Right kidney (tissue), 1 donor: ENCODE data around the gene SLC2A9.
"Not testable (repeated sequence)": the region's sequence is repeated elsewhere in the genome, so short reads cannot be mapped to it uniquely, and the experiment has no call there.

Experiments used
- DNase-seq: peaks from one replicate; pipeline ENCODE4 v3.0.0-alpha.2; 2016

SLC2A9 gene

DNA sequence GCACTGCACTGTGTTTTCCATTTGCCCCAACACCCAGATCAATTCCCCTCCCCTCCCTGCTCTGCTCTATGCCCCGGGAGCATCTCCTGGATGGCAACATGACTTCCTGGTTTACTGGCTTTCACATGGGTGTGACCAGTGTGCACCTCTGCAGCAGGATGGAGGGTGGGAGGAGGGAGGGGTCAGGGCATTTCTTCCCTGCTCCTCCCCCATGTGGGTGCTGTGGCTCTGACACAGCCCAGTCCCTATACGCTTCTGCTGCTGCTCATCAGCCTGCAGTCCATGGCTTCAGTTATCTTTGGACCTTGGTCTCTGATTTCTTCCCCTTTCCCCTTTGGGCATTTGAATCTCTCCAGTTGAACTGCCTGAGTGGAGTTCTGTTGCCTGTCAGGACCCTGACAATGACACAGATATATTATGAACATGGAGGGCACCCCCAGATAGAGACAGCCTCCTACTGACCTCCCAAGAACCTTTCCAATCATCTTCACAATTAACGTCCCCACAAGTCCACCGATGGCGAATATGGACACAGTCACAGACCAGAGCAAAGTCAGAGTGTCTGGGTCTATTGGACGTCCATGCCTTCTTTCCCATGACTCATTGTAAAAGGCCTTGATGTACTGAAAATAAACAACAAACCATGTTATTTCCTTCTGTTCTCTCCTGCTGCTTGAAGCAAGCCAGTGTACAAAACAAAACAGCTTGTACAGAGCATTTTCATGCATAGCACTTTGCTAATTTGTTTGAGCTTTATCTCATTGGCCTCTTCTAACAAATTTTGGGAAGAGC, 24.8 kb downstream of the SLC2A9 start:
- no peak for DNase-seq

- no peak for DNase-seq
Measured at GRCh38 chr4:9994246-9994847, 26.9 kb downstream of the SLC2A9 start.

DNA sequence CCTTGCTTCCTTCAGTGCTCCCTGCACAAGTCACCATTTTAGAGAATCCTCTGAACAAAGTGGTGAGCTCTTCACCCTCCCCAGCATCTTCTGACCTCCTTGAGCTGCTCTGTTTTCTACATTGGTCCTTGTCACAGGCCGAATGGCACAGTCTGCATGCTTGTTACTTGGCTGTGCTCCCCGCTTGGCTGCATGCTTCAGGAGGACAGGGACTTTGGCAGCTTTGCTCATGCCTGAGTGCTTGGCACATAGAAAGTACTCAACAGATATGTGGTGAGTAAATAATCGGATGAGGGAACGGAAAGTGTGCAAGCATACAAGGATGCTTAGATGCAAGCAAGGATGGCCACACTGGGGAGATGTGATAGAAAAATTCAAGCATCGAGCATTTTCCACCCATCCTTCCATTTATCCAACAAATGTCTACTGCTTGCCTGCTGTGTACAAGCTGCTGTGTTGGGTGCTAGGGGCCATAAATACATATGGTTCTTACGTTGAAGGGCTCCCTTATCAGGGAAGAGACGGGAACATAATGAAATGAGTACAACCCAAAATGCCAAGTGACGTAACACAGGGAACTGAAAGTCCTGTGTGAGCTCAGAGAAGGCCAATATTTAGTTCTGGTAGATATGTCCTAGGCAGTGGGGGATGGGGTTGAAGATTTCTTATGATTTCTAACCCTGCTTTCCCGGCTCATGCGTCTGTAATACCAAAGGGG, 31.2 kb downstream of the SLC2A9 start:
- DNase-seq: no peak

DNA sequence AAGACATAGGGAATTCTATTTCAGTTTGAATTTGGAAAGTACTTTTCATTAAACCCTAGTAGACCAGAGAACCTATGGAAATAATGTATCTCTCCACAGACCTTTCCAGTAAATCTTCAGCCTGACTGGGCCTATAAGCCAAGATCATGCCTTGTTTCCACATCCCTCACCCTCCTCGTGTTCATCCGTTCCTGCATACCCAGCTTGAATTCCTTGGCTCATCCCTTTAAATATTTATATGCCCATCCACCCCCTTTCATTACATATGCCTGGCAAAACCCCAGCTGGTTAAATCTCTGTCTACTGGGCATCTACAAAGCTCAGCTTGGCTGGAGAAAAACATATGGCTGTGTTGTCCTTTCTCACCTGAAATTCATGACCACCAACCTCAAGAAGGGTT, 32.4 kb downstream of the SLC2A9 start:
- DNase-seq: no peak

DNA sequence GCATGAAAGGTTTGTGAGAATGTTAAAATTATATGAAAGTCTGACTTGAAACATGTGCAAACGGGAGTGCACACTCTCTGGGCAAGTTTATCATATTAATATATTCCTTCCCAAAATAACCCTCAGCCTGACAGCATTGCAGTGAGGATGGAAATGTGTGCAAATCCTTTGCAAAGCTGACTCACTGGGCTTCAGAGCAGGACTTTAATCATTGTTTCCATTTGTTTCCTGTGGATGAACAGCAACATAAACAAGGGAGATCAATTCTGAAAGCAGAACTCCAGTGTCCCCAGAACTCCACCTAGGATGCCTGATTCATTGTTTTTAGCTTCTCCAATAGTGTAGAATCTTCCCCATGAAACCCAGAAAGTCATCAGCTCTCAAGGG, 32.9 kb downstream of the SLC2A9 start:
- no peak for DNase-seq

- no peak for DNase-seq
Measured at GRCh38 chr4:9987749-9988362, 33.4 kb downstream of the SLC2A9 start.

DNA sequence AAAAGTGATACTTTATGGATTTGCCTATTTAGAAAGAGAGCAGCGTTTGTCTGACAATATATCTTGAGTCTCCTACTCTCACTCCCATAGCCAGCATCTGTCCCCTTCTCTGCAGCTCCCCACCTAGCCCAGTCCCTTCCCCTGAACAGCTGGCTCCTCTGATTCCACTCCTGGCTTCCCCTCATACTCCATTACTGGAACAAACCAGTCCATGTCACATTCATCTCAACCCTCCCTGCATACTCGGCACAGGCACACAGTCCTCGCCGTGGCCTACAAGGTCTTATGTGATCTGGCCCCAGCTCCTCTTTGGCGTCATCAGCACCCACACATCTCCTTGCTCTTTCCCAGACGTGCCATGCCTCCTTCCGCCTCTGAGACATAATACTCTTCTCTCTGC, 36.7 kb downstream of the SLC2A9 start:
- no peak for DNase-seq

GRCh38 chr4:9983211-9983610, 38.1 kb downstream of the SLC2A9 start:
- DNase-seq: no peak

DNA sequence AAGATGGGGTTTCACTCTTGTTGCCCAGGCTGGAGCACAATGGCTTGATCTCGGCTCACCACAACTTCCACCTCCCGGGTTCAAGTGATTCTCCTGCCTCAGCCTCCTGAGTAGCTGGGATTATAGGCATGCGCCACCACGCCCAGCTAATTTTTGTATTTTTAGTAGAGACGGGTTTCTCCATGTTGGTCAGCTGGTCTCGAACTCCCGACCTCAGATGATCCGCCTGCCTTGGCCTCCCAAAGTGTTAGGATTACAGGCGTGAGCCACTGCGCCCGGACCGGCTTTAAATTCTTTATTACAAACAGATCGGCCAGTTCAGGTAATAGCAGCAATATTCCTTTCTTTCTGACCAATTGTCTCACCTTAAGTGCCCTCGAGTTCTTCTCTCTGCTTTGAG, 39.4 kb downstream of the SLC2A9 start:
- DNase-seq: not testable (repeated sequence)

DNA sequence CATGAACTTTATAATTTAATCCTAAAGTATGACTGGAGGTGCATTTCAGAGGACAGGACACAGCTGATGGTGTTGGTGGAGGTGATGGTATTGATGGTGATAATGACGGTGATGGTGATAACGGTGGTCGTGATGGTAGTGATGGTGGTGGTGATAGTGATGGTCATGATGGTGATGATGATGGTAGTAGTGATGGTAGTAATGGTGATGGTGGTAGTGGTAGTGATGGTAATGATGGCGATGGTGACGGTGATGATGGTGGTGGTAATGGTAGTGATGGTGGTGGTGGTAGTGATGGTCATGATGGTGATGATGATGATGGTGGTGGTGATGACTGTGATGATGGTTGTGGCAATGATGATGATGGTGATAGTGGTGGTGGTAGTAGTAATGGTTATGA, 40.4 kb downstream of the SLC2A9 start:
- DNase-seq: no peak

DNA sequence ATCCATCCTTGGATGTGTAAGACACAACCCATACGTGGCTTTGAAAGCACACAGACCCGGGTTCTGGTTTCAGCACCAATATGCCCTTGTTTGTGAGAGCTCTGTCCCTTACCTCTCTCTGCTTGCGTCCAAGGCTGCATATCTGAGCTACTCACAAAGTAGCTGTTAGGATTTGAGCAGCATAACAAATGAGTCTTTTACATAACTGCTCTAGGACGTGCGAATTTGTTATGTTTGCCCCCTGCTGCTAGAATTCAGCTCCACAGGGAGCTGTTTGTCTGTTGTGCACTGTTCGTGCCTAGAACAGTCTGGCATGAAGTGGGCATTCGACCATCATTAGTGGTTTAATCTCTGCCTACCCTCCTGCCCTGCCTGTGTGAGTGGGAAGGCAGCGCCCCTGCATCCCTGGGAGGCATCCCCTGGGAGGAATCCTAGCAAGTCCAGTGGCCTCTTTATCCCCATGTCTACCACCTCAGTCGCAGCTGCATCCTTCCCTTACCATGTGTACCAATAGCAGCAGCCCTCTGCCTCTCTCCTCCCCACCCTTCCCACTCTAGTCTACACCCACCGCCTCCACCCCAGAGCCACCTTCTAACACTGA, 42.1 kb downstream of the SLC2A9 start:
- no peak for DNase-seq

- DNase-seq: no peak
Measured at GRCh38 chr4:9977518-9978031, 43.7 kb downstream of the SLC2A9 start.

DNA sequence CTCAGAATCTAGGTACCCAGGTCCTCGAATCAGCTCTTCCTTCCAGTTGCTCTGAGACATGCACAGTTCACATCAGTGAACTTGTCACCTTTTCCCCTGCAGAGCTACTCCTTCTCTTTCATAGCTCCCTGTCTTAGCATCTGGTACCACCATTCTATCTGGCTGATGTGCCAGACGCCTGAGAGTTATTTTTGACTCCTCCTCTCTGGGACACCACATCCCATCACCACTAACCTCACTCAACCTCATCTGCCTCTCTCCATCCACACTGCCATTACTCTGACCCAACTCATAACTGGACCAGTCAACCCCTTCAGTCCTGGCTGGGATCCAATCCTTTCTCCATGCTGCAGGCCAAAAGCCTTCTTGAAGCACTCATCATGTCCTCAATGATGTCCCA, 44.5 kb downstream of the SLC2A9 start:
- no peak for DNase-seq

GRCh38 chr4:9976293-9976692, 45.0 kb downstream of the SLC2A9 start:
- DNase-seq: no peak

DNA sequence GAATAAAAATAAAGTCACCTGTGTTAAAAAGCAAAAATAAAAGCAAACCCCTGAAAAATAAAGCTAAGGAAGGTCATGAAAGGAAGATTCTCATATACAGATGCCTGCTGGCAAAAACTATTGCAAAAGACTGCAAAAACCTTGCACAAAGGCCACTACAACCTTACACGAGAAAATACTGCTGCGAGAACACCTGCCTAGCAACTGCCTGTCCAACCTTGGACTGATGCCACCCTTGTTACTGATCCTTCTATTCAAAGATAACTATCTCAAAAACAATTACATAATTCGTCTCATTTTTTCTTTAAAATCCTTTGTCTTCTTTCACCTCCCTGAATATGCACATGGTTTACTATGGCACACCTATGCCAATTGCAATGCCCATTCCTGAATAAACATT, 49.6 kb downstream of the SLC2A9 start:
- DNase-seq: no peak

- no peak for DNase-seq
Measured at GRCh38 chr4:9970399-9971011, 50.8 kb downstream of the SLC2A9 start.

DNA sequence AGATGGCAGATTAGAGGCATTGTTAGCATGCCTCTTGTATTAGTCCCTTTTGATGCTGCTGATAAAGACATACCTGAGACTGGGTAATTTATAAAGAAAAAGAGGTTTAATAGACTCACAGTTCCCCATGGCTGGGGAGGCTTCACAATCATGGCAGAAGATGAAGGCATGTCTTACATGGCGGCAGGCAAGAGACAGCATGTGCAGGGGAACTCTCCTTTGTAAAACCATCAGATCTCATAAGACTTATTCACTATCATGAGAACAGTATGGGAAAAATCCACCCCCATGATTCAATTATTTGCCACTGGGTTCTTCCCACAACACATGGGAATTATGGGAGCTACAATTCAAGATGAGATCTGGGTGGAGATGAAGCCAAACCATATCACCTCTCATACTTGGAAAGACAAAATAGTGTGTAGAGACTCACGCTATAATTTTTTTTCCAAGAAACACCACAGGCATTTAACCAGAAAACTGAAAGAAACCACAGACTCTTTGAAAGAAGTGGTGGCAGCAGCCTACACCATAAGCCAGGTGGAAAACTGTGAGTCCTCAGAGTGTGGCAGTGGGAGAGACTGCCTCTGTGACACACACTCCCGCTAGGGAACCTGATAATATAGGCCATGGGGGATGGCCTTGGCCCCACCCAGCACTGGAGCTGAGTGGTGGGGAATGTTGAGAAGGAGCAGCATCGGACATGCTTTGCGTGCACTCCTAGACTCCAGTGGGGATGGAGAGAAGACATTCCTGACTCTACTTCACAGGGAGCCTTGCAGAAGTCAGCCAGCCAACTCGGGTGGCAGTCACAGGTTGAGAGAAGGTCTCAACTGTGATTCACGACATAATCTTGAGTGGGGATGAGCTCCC, 51.5 kb downstream of the SLC2A9 start:
- DNase-seq: no peak

- no peak for DNase-seq
Measured at GRCh38 chr4:9968472-9968871, 52.8 kb downstream of the SLC2A9 start.

- no peak for DNase-seq
Measured at GRCh38 chr4:9964879-9965278, 56.4 kb downstream of the SLC2A9 start.

GRCh38 chr4:9963328-9963727, 58.0 kb downstream of the SLC2A9 start:
- no peak for DNase-seq
